Measurements from ENCODE around the gene PDE2A.

Gene PDE2A

DNA sequence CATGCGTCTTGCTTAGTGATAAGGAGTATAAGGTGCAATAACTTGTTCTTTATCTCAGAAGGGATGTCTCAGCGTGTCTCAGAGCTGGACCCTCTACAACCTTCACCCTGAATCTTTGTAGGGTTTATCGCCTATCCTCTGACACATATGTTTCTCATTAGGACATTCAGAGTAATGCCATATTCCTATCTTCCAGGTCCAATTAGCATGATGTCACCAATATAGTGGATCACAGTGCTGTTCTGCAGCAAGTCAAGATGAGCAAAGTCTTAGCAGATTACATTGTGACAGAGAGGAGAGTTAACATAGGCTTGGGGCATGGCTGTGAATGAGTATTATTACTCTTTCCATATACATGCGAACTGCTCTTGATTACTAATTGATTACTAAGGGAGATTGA is 129.6 kb downstream of the PDE2A start:
- no peak for DNase-seq (ENCODE audit: low read depth)

DNA sequence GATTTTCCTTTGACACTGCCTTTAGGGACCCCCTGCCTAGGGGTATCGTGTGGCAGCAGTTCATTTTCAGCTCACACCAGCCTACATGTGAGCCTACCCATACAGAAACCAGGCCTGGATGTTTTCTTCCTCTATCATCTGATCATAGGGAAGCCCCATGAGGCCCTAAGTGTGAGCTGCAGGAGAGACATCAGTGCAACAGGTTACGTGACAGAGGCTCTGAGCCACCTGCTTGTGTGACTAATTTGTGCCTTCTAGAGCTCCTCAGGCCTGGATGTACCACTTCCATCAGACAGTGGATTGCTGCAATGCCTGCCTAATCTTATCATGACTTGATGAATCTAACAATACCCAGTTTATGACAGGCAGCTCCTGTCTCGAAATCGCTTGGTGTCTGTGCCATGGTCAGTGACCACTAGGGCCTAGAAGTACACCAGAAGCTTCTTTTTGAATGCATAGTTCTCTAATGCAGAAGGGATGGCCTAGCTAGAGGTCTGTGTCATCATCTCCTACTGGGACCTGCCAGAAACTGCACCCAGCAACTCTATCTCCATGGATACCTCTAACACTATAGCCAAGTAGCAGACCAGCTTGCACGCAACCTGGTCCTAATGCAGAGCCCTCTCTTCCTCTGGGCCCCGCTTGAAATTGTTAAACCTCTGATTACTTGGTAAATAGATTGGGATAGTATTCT is 130.2 kb downstream of the PDE2A start:
- DNase-seq (ENCODE audit: low read depth), result no peak

- DNase-seq (ENCODE audit: low read depth), result no peak
These were observed 132.8 kb downstream of the PDE2A start for GRCh38 chr11:72541257-72541974.

DNA sequence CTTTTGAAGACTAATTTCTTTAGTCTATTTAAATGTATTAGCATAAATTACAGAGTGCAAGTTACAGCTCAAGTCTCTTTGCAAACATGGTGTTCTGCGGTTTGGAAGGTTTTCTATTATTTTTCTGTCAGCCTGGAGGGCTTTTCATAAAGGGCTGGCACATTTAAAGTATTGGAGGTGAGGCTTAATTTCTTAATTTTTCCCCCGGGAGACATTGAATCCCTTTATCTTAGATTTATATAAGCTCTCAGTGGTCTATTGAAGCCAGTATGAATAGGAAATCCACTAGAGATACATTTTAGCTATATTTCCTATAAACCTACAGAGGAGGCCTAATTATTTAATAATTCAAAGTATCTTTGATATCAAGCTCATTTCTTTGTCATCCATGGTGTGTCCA is 137.2 kb downstream of the PDE2A start:
- no peak for DNase-seq (ENCODE audit: low read depth)

DNA sequence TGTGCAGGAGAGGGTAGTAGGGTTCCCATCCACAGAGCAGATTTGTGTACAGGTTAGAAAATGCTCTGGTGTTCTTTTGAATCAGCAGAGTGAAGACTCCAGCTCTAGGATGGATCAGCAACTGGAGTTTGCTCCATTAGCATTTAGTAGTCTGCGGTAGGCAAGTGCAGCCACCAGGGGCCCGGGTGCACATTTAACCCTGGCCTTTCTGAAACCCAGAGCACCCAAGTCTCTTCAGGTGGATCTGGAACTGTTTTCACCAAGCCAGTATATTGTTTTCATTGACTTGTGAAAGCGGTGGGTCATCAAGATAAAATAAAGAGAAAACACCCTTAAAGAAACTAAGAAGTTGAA is 139.1 kb downstream of the PDE2A start:
- DNase-seq (ENCODE audit: low read depth), result no peak

- no peak for DNase-seq (ENCODE audit: low read depth)
These were observed 139.6 kb downstream of the PDE2A start for GRCh38 chr11:72534371-72535193.

- no peak for DNase-seq (ENCODE audit: low read depth)
These were observed 145.2 kb downstream of the PDE2A start for GRCh38 chr11:72529068-72529467.

DNA sequence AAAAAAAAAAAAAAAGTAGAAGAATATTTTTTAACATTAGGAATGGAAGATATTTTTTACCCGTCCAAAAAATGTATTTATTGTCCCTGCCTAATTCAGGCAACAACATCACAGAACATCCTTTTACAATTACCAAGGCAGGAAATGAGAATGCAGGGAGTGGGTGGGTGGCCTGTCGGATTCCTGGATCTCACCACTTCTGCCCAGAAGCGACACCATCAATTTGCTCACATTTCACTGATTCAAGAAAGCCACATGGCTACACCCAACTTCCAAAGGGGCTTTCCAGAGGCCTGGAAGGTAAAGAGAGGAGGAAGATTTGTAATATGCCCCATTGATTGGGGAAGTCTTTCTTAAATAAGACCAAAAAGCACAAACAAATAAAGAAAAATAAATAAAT is 146.1 kb downstream of the PDE2A start:
- DNase-seq (ENCODE audit: low read depth), result no peak

Data from stimulated activated CD4-positive, alpha-beta T cell treated with anti-CD3 and anti-CD28 coated beads, Interleukin-2, amount 100 ng/mL, for 4 hours (primary cell).